ENCODE measurements around the gene KREMEN2. TPM values are rescaled to one million over a fixed set of nuclear protein-coding genes. Genes with fewer than 3 reads are reported as not detected.
"Not testable (repeated sequence)": the region's sequence is repeated elsewhere in the genome, so short reads cannot be mapped to it uniquely, and the experiment has no call there.

KREMEN2 gene
- total RNA-seq, 1 donor from 2014 or later, result not detected

DNA sequence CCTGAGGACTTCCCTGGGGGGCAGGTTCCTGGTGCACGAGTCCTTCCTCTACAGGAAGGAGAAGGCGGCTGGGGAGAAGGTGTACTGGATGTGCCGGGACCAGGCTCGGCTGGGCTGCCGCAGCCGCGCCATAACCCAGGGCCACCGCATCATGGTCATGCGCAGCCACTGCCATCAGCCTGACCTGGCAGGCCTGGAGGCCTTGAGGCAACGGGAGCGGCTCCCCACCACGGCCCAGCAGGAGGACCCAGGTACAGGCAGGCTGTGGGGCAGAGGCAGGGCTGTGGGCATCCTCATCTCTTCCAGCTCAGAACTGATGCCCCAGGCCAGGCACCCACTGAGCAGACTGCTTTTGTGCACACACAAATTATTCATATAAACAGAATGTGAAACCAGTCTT lies 25.9 kb upstream of the KREMEN2 start:
- intact Hi-C loops (cut with micrococcal nuclease), result no loop called here

DNA sequence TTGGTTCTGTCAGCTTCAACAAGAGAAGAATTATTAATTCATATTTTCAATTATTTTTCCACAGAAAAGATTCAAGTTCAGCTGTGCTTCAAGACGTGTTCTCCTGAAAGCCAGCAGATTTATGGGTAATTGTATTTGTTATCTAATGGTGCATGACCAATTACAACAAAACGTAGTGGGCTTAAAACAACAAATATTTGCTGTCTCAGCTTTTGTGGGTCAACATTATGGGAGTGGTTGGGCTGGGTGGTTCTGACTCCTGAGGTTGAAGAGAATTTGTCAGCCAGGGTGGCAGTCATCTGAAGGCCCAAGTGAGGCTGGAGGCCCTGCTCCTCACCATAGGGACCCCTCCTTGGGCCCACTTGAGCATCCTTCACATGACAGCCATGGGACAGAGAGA lies 24.1 kb upstream of the KREMEN2 start:
- intact Hi-C loops (cut with micrococcal nuclease), result no loop called here

DNA sequence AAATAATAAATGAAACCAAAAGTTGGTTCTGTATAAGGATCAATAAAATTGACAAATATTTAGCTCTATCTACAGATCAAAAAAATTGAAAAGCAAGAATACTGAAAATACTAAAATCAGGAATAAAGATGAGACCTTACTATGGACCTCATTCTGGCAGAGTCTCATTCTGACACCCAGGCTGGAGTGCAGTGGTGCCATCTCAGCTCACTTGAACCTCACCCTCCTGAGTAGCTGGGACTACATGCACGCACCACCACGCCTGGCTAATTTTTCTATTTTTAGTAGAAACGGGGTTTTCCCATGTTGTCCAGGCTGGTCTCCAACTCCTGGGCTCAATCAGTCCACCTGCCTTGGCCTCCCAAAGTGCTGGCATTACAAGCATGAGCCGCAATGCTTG lies 22.0 kb upstream of the KREMEN2 start:
- intact Hi-C loops (cut with micrococcal nuclease), result no loop called here

DNA sequence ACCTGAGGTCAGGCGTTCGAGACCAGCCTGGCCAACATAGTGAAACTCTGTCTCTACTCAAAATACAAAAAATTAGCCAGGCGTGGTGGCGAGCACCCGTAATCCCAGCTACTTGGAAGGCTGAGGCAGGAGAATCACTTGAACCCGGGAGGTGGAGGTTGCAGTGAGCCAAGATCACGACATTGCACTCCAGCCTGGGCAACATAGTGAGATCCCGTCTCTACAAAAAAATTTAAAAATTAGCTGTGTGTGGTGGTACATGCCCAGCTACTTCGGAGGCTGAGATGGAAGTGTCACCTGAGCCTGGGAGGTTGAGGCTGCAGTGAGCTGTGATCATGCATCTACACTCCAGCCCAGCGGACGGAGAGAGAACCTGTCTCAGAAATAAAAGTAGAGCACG lies 20.4 kb upstream of the KREMEN2 start:
- intact Hi-C loops (cut with micrococcal nuclease), result not testable (repeated sequence)

DNA sequence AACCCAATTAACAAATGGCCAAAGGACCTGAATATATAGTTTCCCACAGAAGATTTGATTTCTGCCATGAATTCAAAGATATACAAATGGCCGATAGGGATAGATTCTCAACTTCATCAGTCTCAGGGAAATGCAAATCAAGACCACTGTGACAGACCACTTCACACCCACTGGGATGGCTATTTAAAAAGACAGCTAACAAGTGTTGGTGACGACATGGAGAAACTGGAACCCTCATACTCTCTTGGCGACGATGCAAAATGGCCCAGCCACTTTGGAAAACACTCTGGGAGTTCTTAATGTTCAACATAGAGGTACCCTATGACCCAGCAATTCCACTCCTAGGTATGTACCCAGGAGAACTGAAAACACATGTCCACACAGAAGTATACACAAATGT lies 17.4 kb upstream of the KREMEN2 start:
- intact Hi-C loops (cut with micrococcal nuclease), result no loop called here

DNA sequence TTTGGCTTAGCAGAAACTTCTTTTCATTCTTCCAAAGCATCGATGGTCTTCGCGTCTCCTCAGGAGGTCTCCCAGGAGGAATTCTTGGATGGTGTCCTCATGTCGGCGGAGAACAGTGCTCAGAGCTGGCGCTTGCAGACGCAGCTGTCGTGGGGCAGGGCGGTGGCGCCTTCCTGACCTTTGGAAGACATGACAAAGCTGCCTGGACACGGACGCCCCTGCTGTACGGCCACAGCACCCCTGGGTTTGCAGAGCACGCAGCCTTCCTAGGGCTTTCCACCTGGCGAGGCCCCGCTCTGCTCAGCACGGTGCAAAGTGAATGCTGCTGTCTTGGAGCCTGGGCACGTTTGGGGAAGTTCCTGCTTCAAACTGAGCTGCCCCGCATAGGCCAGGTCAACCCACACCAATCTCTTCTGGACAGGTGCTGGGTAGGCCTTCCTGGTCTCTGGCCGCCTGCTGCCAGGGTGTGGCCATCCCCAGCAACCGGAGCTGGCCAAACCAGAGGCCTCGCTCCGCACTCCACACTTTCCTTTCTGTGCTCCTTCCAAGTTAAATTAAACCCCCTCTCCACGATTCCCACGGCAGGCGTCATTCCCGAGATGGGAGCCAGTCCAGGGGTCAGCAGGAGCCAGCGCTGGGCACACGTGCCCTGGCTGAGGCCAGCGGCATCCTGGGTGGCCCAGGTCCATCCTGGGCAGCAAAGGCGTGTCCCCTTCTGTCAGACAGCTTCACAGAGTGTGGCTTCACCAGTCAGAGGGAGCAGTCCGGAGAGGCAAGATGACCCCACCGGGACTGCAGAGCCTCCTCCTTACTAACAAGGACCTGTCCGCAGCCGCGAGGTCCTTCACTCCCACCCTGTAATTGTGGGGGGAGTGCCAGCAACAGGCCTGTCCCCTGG lies 15.0 kb upstream of the KREMEN2 start:
- intact Hi-C loops (cut with micrococcal nuclease), result no loop called here

DNA sequence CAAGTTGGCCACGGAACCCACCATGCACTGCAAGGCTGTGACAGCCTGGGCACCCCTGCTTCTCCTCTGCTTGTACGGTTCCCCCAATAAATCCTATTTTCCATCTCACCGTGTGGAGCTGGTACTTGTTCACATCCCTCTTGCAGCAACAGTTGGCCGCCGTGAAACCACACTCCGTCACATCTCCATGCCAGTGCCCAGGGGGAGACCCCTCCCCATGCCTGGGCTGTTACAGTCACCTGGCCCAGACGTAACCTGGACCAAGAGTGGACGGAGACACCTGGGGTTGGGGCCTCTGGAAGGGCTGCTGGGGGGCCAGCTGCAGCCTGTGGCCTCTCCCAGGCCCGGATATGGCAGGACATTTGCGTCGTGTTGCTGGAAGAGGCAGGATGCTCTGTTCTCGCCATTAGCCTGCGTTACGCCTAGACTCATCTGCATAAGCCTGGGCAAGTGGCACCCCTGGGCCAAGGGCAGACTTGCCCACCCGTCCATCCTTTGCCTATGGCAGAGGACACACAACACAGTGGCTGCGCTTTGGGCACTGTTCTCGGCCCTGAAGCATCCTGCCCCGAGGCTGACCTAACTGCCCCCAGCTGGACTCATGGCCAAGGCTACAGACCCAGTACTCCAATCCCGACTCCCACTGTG lies 14.2 kb upstream of the KREMEN2 start:
- intact Hi-C loops (cut with micrococcal nuclease), result no loop called here

DNA sequence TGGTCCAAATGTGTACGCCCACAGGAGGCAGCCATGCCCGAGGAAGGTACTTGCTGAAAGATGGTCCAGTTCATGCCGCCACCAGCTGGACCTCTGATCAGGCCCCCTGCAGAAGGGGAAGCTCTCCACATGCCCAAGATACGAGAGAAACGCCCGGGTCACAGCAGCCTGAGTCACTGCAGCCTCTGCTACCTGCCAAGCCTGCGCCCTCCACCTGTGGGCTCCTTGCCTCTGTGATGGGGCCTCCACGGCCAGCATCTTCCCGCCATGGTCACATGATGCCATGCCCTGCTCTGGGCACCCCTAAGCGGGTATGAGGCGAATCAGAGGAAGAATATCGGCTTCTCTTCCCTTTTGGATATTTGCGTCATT lies 13.7 kb upstream of the KREMEN2 start:
- intact Hi-C loops (cut with micrococcal nuclease), result no loop called here

DNA sequence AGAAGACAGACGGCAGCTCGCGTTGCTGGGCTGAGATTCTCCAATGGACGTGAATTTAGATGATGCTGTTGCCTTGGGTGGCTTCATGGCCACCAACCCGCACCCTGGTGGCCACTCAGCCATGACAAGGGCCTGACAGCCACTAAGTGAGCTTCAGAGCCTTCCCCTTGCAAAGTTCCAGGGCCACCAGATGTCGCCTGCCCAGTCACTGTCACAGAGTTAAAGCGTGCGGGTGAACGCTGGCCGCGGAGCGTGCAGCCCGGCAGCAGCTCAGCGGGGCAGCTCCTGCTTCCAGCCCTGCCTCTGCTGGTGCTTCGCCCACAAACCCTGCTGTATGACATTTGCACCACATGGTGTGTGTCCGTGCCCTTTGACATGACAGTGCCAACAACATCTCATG lies 13.3 kb upstream of the KREMEN2 start:
- intact Hi-C loops (cut with micrococcal nuclease), result no loop called here

DNA sequence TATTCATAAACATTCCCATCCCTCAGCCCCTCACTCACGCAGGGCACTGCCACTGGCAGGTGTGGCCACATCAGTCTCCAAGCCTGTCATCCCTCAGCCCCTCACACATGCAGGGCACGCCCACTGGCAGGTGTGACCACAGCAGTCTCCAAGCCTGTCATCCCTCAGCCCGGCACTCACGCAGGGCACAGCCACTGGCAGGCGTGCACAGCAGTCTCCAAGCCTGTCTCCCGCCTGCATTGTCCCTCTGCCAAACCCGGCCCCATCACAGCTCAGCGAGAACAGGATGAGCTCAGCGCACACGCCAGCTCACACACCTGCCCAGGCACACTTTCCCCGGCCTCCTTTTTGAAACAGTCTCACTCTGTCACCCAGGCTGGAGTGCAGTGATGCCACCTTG lies 11.4 kb upstream of the KREMEN2 start:
- intact Hi-C loops (cut with micrococcal nuclease), result no loop called here

DNA sequence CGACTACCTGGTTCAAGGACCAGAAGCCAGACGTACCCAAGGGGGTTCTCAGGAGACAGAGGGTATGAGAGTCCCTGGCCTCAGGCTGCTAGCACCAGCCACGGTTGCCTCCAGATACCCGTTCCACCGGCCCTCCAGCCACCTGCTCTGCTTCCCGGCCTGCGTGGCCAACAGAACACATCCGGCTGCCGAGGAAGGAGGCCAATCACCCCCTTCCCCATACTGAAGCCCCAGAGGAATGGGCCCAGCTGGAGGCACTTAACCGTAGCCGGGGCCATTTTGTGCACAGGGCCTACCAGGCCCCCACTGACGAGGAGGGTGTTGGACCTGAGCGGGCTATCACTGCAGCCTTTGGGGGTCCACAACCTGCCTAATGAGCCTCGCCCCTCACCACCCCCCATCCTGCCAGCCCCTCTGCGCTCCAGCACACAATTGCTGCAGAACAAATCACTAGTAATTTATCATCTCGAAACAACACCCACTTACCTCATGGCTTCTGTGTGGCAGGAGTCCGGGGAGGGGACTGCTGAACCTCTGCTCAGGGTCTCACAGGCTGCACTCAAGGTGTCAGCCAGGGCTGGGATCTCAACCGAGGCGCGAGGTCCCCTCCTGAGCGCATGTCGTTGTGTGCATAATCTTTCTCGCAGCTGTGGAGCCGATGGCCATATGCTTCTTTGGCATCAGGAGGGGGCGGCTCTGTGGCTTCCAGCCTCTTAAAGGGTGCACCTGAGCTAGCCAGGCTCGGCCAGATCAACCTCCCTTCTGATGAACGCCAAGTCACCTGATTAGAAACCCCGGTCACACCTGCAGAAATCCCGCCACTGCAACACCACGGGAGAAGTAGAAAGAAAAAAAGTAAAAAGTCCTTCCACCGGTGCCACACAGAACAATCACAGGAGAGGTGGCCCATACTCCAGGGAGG lies 10.1 kb upstream of the KREMEN2 start:
- intact Hi-C loops (cut with micrococcal nuclease), result no loop called here

DNA sequence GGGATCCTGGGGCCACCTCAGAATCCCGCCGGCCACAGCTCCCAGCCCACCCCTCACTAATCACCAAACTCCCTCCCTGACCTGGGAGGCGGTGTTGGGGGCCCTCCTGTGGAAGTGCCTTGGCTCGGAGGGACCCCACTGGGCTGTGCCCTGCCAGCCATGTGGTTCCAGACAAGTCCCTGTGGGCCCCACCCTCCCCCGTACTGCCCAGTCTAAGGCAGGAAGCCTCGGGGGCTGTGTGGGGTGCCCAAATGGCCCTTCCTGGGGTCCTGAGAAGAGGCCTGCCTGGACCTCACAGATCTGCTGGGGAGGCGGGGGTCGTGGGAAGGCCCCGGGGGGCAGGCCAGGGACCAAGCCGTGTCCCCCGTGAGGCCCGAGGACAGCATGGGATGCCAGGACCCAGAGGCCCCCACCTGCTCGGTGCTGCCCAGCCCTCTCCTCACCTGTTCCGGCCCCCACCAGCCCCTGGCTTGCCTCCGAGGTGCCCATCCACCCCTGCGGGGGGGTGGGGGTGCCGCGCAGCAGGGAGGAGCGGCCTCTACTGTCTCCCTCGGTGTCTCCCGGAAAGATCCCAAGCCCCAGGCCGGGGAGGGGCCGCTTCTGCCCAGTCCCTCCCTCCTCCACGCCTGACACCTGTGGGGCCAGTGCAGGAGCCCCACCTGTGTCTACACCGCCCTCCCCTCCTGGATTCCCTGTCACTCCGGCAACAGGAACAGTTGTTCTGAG lies 9.3 kb upstream of the KREMEN2 start:
- intact Hi-C loops (cut with micrococcal nuclease), result no loop called here

DNA sequence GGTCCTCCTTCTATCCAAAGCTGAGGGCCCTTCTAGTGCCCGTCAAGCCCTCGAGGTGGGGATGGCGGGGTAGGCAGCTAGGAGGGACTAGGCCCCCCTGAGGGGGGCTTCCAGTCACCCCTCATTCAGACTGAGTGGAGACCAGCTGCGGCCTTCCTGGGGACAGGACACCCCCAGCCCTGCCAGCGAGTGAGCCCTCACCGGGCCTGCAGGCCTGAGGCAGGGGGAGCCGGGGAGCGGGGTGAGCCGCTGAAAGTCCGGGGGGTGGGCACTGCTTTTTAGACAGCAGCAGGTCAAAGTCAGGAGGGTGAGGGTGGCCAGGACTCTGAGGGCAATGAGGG lies 8.7 kb upstream of the KREMEN2 start:
- intact Hi-C loops (cut with micrococcal nuclease), result no loop called here

DNA sequence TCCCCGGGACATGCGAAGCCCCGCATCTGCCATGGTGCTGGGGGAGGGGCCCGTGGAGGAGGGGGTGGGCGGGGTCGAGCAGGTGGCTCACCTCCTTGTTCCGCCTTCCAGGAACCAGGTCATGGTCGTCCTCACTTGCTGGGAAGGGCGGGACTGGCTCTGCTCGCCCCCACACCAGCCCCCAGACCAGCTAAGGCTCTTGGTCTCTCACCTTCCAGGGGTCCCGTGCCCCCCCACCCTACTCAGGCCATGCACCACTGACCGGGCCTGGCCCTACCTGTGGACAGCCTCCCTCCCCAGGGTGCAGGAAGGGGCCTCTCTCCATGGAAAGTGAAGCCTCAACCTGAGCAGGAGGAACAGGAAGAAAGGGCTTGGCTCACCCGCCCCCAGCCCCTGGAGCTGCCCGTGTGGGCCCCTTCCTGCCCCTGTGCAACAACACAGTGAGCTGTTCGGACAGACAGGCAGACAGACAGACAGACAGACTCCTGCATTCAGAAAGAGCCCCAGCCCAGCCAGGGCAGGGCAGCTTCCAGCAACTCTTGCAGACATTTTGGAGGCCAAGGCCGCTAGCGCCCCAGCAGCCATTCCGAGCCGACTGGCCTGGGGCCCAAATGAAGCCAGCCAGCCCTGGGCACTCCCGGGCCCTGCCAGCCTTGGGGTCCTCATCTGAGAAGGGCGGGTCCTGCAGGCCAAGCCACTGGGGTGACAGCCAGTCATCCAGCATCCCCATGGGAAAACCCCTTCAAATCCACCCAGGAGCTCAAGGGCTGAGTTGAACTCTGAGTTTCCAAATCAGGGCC lies 8.1 kb upstream of the KREMEN2 start:
- intact Hi-C loops (cut with micrococcal nuclease), result no loop called here

DNA sequence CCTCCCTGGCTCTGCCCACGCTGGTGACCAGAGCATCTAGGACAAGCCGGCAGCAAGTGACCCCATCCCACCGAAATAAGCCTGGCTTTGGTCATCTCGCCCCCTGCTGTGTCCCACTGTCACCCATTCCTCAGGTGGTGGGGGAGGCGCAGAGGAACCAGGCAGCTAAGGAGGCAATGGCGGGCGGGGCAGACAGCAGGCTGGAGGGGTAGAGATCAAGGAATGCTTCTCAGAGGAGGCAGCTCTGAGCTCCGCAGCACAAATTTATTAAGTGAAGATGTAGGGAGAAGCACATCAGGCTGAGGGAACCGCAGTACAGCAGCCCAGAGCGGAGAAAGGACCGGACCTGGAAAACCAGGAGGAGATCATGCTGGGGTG lies 7.5 kb upstream of the KREMEN2 start:
- intact Hi-C loops (cut with micrococcal nuclease), result no loop called here

DNA sequence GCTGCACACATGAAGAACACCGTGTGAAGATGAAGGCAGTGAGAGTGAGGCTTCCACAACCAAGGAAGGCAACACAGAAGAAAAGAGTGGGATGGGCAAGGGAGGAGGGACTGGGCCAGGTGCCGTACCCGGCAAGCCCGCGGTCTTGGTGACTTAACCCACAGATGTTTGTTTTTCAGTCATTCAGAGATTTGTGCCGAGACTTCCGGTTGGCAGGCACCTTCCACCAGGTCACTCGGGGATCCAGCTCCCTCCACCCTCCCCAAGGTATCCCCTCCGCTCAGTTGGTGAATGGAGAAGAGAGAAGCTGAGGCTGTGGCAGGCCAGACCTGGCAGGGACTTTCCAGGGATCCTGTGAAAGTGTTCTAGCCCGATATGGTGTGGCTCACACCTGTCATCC lies 4.9 kb upstream of the KREMEN2 start:
- intact Hi-C loops (cut with micrococcal nuclease), result no loop called here

DNA sequence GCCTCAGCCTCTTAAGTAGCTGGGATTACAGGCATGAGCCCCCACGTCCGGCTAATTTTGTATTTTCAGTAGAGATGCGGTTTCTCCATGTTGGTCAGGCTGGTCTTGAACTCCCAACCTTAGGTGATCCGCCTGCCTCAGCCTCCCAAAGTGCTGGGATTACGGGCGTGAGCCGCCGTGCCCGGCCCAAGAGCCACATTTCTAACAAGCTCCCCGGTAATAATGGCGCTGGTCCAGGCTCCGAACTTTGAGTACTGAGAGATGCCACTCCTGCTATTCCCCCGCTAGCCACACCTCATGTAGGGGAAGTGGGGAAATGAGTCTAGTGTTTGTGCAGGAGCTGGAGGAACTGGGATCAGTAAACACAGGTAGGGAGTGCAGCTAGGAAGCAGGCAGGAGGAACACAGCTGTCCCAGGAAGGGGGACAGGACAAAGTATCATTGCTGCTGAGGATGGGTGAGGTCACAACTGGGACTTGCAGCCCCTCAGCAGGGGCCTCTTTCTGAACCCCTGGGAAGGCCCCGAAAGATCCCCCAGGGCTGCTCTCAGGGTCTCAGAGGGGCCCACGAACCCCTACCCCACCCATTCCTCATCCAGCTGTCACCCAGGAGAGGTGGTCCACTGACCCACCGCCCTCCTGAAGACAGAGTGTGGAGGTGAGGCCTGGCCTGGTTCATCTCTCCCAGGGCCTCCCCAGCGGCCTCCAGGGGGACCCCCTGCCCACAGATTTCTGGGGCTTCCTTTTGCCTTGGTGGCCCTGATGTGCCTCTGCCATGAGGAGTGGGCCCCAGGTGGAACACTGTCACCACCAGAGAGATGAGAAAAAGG lies 3.7 kb upstream of the KREMEN2 start:
- intact Hi-C loops (cut with micrococcal nuclease), result no loop called here

DNA sequence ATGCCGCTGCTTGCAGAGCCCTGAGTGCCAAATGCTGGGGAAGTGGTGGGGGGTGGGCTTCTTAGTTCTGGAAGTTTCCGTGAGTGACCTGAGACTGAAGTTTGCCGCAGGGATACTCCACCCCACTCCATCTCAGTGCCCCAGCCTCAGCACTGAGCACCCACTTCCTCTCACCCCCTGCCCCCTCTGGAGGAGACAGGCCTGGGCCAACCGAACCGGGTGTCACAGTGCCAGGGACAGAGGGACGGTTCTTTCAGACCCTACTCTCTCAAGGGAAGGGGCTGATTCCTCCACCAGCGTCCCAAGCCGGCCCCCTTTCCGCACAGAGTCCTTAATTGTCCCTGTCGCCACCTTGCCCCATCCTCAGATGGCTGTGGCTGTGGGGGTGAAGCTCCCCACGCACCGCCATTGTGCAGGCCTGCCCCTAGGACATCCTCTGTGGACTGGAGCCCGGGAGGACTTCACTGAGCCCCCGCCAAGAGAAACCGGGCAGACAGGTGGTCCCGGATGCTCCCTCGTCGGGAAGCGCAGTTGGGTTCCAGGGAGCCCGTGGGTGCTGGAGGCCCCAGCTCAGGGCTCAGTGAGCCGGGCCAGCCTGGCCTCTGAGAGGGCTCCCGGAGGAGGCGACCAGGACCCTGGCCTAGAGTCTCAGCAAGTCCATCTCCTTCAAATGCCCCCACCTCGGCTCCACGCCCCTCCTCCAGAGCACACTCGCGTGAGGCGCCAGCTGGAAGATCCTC lies 1.6 kb upstream of the KREMEN2 start:
- intact Hi-C loops (cut with micrococcal nuclease), result no loop called here

Measured in T-helper 1 cell treated with Interleukin-12 subunit alpha and Interleukin-12 subunit beta and Interleukin-4 antibody, amounts not matched to agents 30 ng/mL and 1 ng/mL, for 36 hours (primary cell).